Left lobe of liver (tissue), 2 donors: Measurements from ENCODE around the gene FKBP6. TPM values are rescaled to one million over a fixed set of nuclear protein-coding genes. Genes with fewer than 3 reads are reported as not detected.
"Not testable (repeated sequence)": the region's sequence is repeated elsewhere in the genome, so short reads cannot be mapped to it uniquely, and the experiment has no call there.

ENCODE experiments used
- ATAC-seq: fragments of 200-7000 bp; cut with Tn5 transposase; one replicate; pipeline ENCODE4 v1.9.1; 2020; ENCODE audit warnings: mild to moderate bottlenecking, moderate library complexity
- DNase-seq: peaks from one replicate; pipeline ENCODE4 v3.0.0-alpha.2; 2020; ENCODE audit warnings: low spot score
- total RNA-seq: library from RNA; stranded (reverse); gene quantifications from one replicate; pipeline ENCODE4 v1.2.1, GENCODE V29; 2021
- donor health status: DM: no; HTN: no; CAD: no; lungs with moderate emphysema.
- donor health status: DM: no; HTN: yes; CAD: no.

FKBP6 gene
- not detected for total RNA-seq

GRCh38 chr7:73327922-73328321 lies at the start of gene FKBP6, which contains the start of gene TRIM50:
TSS of gene FKBP6 (plus strand) at chr7:73328161. CDS start at chr7:73328429, 268 bp downstream.
TSS of gene TRIM50 (minus strand) at chr7:73328082. CDS start at chr7:73324787, 3,295 bp downstream.
- ATAC-seq, DNase-seq: not testable (repeated sequence)

GRCh38 chr7:73297235-73297634 lies 30.7 kb upstream of the FKBP6 start:
- ATAC-seq, DNase-seq: not testable (repeated sequence)

- not testable (repeated sequence) for DNase-seq
Measured at GRCh38 chr7:73297706-73298105, 30.3 kb upstream of the FKBP6 start.

GRCh38 chr7:73299812-73300211 lies 28.1 kb upstream of the FKBP6 start:
- DNase-seq = peak; percentile 28
- peak; percentile 7 for ATAC-seq

More at GRCh38 chr7:73297706-73298105, 30.3 kb upstream of the FKBP6 start:
- ATAC-seq = not testable (repeated sequence)

DNA sequence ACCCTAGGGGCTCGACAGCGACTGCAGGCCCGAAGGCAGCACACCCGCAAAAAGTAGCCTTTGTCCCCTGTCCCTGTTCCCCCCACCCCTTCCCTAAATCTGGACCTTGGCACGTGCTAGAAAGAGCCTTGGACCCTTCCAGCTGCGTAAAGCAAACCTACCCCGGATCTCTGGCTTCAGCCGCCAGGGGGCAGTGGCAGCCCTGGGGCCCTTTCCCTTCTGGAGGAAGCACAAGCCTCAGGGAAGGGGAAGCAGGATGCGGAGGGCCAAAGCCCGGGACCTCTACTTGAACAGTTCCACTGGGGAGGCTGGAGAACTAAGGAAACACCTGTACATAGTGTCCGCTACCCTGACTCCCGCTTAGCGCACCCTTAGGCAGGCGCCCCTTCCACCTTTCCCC lies 26.9 kb upstream of the FKBP6 start:
- ATAC-seq = peak; percentile 66

GRCh38 chr7:73302846-73303245 lies 25.1 kb upstream of the FKBP6 start:
- peak; percentile 30 for DNase-seq
- ATAC-seq = not testable (repeated sequence)

More for the DNA sequence above, 26.9 kb upstream of the FKBP6 start:
- DNase-seq = peak; percentile 10

DNA sequence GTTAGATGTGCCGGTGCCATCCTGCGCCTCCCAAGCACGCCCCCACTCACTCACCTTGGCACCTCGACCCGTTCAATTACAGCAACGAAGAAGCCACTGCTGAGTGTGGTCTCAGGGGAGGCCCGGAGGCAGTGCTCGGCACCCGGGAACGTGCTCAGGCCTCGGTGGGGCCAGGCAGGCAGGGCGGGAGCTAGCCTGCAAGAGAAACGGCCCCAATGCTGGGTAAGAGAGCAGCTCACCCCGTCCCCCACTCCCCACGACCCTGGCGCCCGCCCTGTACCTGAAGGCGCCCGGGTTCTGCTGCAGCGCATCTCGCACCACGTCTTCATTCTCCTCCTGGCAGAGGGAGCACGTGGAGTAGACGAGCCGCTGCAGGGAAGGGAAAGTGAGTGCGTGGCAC lies 24.4 kb upstream of the FKBP6 start:
- no peak for DNase-seq
- ATAC-seq = no peak

DNA sequence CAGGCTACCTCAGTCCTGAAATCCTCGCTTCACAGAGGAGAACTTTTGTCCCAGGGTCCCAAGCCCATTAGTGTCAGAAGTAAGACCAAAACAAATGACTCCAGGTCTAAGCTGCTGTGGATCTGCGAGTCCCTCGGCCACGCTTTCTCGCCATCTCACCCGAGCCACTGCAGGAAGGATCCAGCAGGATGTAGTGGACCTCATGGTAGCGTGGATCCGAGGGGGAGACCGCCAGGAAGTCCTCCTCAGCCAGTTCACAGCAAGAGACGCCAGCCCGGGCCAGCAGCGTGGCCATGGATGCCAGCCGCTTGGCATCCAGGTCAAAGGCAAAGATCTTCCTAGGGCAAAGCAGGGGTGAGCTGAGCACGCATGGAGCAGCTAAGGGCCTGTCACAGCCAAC lies 23.9 kb upstream of the FKBP6 start:
- DNase-seq (no peak), ATAC-seq (no peak)

GRCh38 chr7:73304612-73305387 lies 23.2 kb upstream of the FKBP6 start:
- DNase-seq, ATAC-seq: not testable (repeated sequence)

- ATAC-seq (no peak), DNase-seq (peak; percentile 35)
Measured at GRCh38 chr7:73307436-73307835, 20.5 kb upstream of the FKBP6 start.

GRCh38 chr7:73308074-73308664 lies 19.8 kb upstream of the FKBP6 start:
- DNase-seq (peak; percentile 34), ATAC-seq (peak; percentile 50)

- peak; percentile 90 for DNase-seq
- peak; percentile 97 for ATAC-seq
Measured at GRCh38 chr7:73308665-73309214, 19.2 kb upstream of the FKBP6 start, which contains the start of gene NSUN5. TSS of gene NSUN5 (minus strand) at chr7:73308826. CDS start at chr7:73308790, 36 bp downstream.

- not testable (repeated sequence) for DNase-seq, ATAC-seq
Measured at GRCh38 chr7:73311421-73311820, 16.5 kb upstream of the FKBP6 start.

GRCh38 chr7:73312831-73313520 lies 15.0 kb upstream of the FKBP6 start:
- DNase-seq = no peak
- ATAC-seq = no peak

DNA sequence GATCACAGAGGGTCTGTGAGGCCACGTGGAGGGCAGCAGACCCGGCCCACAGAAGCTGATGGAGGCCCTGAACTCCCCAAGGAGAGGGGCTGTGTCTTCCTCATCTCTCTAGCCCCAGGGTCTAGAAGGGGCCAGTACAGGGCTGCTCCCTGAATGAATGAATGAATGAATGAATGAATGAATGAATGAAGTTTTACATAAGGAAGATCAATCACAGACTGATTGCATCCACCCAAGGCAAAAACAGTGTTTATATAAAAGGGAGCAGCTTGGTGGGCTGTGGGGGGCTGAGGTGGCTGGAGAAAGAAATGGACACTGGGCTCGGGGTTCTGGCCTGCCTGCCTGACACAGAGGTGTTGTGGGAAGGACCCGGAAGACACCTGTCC lies 14.4 kb upstream of the FKBP6 start:
- no peak for DNase-seq

DNA sequence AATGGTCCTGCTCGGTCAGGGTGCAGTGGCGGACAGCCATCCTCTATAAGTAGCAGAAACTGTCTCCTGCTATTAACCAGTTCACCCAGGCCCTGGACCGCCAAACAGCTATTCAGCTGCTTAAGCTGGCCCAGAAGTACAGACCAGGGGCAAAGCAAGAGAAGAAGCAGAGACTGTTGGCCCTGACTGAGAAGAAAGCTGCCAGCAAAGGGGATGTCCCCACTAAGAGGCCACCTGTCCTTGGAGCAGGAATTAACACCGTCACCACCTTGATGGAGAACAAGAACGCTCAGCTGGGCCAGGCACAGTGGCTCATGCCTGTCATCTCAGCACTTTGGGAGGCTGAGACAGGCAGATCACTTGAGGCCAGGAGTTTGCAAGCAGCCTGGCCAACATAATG lies 13.7 kb upstream of the FKBP6 start:
- DNase-seq = no peak
- no peak for ATAC-seq

More for the DNA sequence above, 14.4 kb upstream of the FKBP6 start:
- ATAC-seq = no peak

DNA sequence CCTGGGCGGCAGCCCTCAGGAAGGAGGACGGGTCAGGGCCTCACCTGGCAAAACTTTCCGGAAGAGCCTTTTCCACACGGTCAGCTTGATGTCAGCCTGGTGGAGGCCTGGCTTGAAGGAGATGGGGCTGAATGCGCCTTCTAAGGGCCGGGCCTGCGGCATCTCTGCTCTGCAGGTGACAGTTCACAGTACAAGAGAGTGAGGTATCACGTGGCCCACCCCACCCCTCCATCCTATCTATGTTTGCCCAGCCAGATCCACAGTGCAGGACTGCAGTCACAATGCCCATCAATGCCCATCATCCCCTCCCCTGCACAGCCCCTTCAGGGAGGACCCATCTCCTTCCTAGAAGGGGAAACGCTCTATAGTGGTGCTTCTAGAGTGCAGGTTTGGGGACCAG lies 11.4 kb upstream of the FKBP6 start:
- no peak for ATAC-seq

GRCh38 chr7:73318656-73319204 lies 9.2 kb upstream of the FKBP6 start:
- not testable (repeated sequence) for ATAC-seq, DNase-seq

More for the DNA sequence above, 11.4 kb upstream of the FKBP6 start:
- DNase-seq = no peak

GRCh38 chr7:73319541-73319940 lies 8.4 kb upstream of the FKBP6 start:
- not testable (repeated sequence) for DNase-seq

DNA sequence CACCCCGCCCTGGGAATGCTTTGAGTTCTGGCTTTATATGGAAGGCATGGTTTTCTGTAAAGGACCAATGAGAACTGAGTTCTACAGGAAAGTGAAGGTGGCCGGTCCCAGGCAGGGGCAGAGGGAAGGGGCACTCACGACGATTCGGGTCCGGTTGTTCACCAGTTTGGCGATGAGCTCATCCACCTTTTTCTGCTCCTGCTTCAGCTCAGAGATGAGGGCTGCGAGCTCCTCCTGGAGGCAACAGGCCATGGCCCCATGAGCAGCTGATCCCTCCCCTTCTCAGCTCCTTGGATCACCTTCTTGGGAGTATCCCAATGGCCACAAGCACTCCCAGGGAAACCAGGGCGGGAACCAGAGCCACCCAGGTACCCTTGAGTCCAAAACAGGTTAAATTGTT lies 8.0 kb upstream of the FKBP6 start:
- not testable (repeated sequence) for DNase-seq

More at GRCh38 chr7:73319541-73319940, 8.4 kb upstream of the FKBP6 start:
- ATAC-seq = not testable (repeated sequence)

More for the DNA sequence above, 8.0 kb upstream of the FKBP6 start:
- ATAC-seq = not testable (repeated sequence)
